ENCODE measurements around the gene PLCH1.
"Not testable (repeated sequence)": the region's sequence is repeated elsewhere in the genome, so short reads cannot be mapped to it uniquely, and the experiment has no call there.

The PLCH1 gene

DNA sequence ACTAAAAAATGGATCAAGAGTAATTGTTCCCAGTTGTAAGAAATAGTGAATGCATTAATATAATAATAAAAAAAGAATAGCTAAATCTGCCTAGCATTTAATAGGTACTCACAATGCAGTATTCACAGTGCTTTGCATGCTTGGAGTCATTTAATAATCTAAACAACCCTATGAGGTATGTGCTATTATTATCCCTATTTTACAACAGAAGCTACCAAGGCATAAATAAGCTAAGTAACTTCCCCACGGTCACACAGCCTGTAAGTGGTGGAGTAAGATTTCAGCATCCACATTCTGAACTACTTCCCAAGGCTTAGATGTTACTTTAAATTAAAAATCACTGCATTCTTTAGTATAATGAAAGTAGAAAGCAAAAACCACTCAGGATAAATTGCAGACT, 102.9 kb downstream of the PLCH1 start:
- no peak for DNase-seq

DNA sequence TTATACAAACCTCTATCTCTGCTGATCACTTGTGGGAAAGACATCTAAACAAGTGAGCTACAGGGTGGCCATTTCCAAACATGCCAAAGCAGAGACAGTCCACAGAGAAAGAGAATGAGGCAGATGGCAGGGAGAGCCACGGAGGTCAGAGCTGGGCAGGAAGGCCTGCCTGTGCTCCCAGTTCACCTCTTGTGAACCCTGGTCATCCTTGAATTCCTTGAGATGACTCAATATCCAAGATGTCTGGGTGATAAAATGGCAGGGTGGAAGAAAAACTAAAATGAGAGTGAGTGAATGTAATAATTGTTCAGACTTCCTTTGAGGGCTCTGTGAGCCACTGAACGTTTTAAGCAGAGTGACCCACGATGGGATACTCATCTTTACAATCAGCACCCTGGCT, 104.8 kb downstream of the PLCH1 start:
- DNase-seq = no peak

DNA sequence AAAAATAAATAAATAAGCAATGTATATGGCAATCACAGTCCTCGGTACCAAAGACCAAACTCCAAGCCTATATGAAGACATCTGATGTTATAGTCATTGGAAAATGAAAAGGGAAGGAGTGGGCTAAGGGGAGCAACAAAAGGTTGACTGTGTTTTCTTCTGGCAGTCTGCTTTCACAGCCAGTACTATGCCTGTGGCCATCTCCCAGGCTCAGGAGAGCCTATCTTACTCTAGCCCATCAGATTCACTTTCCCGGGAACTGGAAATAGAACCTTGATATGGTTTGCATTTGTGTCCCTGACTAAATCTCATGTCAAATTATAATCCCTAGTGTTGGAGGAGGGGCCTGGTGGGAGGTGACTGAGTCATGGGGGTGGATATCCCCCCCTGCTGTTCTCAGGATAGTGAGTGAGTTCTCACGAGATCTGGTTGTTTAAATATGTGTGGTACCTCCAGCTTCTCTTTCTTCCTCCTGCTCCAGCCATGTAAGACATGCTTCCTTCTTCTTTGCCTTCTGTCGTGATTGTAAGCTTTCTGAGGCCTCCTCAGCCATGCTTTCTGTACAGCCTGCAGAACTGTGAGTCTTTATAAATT, 105.3 kb downstream of the PLCH1 start:
- DNase-seq = no peak

DNA sequence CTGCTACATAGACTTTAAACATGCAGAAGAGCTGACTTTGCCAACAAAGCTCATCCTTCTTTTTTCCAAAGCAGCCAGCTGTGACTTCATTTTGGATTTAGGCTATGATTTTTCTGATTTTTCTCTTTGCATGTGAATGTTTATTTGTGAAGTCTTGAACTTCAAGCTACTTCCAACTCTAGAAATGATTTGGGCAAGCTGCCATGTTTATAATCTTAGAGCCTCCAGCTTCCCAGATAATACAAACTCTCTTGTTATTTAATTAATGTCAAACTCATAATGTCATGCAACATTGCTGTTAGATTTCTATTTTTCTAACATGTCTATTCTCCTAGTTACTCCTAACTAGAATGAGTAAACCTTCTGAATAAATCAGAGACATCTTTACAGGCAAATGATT, 106.4 kb downstream of the PLCH1 start:
- DNase-seq = not testable (repeated sequence)

DNA sequence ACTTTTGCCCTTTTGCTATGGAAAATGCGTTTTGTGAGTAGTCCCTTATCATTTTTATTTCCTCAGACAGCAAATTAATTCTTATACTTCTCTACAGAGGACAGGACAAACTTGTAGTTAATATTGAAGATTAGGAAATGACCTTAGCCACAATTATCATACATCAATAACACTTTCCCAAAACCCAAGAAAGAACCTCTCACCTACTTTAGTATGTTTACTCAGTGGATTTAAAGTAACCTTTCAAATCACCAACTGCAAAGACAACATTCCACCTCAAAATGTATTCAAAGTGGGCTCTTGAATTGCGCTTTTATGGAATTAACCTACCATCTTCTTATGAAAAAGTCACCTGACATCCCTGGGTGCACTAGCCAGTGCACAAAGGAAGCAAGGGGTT, 107.3 kb downstream of the PLCH1 start:
- no peak for DNase-seq

DNA sequence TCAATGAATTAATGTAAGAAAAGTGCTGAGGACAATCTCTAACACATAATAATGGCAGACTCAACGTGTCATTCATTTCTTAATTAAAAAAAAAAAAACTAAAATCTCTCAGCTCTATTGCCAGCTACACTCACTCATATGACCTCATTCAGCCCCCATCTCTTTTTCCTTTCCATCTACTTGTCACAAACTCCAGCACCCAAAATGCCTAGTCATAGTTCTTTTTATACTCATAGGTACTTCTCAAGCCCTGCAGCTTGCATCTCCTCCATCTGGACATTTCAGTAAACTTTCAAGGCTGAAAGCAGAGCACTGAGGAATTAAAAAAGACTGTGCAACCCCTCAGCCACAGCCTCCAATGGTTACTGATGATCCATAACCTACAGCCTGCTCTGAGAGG, 109.8 kb downstream of the PLCH1 start:
- no peak for DNase-seq

DNA sequence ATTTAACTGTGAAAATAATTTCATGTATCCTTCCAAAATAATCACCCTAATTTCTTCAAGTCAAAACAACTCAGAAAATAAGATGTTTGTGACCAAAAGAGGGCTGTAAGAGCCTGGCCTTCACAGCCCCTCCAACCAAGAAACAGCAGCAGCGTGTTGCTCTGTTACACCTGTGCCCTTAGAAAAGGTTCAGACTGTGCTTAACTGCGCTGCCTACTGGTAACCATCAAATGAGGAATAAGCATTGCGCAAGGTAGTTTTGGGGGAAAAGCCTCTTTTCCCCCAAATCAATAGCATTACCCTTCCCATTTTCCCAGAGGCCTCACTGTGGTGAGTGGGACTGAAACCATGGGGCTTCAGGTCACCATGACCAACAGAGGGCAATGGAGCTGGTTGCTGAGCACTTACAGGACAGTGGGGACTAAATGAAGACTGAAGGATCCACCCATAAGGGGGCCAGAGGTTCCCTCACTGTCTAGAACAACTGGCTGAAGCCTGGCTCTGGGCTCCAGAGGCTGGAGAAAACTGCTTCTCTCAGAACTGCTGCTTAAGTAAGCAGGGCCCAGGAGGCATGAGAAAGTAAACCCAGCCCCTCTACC, 110.7 kb downstream of the PLCH1 start:
- DNase-seq = no peak

DNA sequence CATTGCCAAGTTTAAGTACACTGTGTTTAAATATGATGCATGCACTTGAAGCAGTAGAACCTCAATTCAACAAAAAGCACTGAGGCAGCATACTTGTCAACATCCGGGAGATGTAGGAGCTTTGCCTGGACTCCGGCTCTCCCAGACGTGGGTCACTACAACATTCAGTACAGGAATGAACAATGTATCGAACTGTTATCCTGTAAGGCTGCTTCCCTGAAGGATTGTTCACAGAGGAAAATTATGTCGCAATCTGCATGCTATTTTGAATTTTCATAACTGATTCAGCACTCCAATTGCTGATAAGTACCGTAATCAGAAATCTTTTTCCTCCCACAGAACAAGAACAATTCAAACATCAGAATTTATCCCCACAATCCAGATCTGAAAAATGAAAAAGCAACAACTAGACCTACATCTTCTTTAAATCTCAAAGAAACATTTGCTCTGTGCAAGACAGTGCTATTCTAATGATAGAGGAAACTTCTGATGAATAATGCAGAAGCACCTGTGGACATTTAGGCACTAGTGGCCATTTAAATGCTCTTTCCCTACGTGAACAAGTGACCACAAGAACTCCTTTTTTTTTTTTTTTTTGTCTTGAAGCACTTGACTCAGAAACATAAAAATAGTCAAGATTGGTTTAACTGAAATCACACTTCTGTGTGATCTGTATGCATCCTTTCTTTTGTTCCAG, 113.4 kb downstream of the PLCH1 start:
- DNase-seq = no peak

DNA sequence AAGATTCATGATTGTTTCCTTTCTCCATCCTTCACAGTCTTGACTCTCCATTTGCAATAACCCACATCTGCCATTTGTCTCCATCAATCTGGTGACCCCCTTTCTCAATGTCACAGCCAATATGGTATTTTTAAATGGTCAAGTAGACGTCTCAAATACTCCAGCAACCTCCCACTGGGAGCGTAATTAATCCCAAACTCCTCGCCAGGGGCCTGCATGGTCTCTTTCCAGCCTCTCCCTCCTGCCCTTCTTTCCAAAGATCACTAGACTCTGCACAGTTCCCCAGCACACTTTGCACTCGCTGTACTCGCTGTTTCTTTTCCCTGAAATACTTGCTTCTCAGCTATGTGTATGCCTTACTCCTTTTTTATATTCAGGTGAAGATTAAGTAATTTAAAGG, 115.3 kb downstream of the PLCH1 start:
- DNase-seq = no peak

DNA sequence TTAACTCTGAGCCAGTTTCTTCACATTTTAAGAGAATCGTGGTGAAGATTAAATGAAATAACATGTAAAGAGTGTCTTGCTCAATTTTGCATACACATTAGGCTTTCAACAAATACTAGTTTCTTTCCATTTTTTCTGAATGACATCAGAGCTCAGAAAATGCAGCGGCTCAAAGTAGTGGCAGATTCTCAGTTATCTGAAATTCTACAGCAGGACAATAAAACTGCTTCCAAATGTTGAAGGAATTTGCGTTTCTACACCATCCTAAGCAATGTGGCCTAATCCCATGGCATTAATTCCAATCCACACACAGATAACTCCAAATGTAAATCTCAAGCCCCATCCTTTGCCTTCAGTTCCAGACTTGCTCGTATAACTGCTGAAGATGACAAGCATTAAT, 115.8 kb downstream of the PLCH1 start:
- DNase-seq = no peak

DNA sequence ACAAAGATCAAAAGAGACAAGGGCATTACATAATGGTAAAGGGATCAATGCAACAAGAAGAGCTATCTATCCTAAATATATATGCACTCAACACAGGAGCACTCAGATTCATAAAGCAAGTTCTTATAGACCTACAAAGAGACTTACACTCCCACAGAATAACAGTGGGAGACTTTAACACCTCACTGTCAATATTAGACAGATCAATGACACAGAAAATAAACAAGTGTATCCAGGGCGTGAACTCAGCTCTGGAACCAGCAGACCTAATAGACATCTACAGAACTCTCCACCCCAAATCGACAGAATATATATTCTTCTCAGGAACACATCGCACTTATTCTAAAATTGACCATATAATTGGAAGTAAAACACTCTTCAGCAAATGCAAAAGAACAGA, 122.2 kb downstream of the PLCH1 start:
- not testable (repeated sequence) for DNase-seq

DNA sequence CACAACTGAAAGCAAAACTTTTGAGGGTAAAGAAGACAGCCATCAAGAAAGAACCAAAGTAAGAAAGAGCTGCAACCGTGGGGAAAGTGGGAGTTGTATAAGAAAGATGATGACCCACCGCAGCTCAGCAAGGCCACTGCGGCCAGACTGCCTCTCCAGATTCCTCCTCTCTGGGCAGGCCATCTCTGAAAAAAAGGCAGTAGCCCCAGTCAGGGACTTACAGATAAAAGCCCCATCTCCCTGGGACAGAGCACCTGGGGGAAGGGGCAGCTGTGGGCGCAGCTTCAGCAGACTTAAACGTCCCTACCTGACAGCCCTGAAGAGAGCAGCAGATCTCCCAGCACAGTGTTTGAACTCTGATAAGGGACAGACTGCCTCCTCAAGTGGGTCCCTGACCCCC, 124.3 kb downstream of the PLCH1 start:
- DNase-seq = not testable (repeated sequence)

DNA sequence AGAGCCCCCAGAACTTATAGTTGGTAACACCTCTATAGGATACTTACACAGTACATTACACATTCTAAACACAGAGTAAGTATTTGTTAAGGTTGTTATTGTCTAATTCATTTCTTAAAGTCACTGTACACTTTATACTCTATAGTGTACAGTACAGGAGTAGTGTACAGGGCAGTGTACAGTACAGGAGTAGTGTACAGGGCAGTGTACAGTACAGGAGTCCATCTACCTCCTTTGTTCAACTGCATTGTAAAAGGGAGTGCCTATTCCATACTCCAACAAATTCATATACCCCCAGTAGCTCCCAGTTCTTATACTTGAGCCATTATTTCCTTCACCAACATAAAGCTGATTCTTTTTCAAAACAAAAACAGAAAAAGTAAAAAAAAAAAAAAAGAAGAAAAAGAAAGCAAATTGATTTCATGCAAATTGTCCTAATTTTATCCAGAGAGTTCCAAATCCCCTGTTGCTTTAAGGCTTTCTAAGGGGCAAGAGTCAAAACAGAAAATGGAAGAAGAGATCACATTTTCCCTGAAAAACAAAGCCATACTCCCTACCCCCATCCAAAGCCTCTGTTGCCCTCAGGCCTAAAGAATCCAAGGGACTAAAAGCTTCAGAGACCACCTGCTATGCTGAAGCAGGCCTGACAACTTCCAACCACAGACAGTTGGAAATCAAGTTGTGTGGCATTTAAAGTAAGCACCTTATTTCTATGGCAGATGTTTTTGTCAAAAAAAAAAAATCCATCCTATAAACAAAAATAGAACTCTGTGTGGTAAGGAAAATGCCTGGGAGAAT, 125.6 kb downstream of the PLCH1 start:
- no peak for DNase-seq

DNA sequence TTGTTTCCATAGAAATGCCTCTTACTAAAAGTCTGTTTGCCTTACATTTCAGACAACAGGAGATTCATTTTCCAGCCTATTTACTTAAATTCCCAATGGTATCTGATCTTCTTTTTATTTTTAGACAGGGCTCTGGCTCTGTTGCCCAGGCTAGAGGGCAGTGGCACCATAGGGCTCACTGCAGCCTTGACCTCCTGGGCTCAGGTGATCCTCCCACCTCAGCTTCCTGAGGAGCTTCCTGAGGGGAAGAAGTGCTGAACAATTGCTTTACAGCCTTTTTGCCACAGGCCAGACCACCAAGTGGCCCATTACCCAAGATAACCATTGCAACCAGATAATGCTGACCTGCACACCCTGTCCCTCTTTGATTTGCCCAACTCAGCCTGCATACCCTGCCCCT, 126.3 kb downstream of the PLCH1 start:
- DNase-seq = no peak

DNA sequence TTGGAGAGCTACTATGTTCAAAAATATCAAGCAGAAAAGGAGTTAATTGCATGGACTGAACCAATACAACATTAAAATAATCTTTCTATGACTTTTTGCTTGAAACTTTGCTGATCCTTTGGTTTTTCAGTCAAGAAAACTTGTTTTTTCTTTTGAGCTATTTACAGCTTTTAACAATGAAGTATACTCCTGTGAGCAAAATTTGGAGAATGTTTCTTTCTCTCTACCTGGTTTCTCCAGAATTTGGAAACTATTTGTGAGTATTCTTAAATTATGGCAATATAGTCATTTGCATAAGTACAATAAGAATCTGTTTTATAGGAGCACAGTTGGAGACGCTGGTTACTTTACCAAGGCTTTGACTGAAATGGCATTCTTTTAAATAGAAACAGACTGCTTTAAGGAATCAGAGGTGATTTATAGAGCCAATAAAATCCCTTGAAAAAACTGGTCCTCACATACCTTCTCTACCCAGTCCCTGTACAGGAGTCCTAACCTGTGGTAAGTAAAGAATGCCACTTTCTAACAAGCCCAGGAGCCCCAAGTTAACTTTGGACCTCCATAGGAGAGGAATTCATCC, 127.4 kb downstream of the PLCH1 start:
- DNase-seq = no peak

DNA sequence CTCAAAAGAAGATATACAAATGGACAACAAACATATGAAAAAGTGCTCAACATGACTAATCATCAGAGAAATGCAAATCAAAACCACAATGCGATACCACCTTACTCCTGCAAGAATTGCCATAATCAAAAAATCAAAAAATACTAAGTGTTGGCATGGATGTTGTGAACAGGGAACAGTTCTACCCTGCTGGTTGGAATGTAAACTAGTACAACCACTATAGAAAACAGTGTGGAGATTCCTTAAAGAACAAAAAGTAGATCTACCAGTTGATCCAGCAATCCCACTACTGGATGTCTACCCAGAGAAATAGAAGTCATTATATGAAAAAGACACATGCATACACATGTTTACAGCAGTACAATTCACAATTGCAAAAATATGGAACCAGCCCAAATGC, 129.7 kb downstream of the PLCH1 start:
- DNase-seq = not testable (repeated sequence)

DNA sequence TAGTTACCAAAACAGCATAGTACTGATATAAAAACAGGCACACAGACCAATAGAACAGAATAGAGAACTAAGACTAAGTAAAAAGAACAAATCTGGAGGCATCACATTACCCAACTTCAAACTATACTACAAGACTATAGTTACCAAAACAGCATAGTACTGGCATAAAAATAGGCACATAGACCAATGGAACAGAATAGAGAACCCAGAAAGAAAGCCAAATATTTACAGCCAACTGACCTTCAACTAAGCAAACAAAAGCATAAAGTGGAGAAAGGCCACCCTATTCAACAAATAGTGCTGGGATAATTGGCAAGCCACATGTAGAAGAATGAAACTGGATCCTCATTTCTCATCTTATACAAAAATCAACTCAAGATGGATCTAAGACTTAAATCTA, 130.5 kb downstream of the PLCH1 start:
- not testable (repeated sequence) for DNase-seq

DNA sequence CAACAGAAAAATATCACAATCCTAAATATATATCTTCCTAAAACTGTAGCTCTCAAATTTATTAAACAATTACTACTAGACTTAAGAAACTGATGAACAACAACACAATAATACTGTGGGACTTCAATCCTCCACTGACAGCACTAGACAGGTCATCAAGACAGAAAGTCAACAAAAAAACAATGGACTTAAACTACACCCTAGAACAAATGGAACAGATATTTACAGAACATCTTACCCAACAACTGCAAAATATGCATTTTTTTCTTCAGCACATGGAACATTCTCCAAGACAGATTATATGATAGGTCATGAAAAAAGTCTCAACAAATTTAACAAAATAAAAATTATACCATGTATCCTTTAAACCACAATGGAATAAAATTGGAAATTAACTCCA, 133.4 kb downstream of the PLCH1 start:
- DNase-seq = no peak

DNA sequence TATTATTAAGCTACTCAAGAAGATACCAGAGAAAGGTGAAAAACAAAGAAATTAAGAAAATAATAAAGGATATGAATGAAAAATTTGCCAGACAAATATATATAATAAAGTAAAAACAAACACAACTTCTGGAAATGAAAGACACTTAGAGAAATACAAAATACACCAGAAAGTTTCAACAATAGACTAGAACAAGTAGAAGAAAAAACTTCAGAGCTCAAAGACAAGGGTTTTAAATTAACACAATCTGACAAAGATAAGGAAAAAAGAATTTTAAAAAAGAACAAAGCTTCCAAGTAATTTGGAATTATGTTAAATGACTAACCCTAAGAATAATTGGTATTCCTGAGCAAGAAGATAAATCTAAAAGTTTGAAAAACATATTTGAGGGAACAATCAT, 135.3 kb downstream of the PLCH1 start:
- no peak for DNase-seq

DNA sequence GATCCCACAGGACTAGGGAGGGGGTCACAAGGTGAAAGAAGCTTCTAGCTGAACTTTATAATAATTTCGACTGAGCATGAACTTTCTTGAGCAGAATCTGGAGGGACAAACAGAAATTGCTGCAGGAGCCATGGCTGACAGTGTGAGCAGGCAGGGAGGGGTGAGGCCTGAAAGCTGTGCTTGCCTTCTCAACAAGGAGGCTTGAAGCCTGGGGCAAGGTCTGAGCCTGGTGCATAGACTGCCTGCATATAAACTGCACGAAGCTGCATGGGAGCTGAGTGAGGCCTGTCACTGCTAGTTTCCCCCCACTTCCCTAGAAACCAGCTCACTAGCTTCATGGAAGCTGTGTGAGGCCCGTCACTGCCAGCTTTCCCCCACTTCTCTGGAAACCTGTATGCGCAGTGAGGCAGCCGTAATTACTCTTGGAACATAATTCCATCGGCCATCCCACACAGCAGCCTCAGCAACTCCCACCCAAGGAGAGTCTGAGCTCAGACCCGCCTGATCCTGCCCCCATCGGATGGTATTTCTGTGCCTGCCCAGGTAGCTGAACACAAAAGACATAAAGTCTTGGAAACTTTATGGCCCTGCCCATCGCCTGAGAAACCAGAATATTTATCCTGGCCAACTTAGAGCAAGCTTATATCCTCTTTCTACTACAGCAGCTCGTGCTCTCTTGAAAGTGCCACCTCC, 136.5 kb downstream of the PLCH1 start:
- DNase-seq = no peak

DNA sequence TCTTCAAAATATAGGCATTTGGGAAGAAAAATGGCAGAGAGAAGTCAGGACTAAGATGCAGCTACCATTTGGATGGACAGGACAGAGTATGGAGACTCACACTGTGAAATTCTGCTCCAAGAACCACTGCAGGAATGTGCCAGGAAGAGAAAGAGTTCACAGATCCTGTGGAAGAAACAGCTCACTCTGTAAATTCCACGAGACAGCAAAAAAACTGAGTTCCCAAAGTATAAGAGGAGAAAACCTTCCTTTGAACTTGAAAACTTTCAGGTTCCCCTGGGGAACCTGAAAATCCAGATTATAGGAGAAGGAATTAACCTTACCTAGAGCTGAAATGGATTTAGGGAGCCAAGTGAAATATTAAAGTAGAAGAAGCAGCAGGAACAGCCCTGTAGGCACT, 137.1 kb downstream of the PLCH1 start:
- no peak for DNase-seq

DNA sequence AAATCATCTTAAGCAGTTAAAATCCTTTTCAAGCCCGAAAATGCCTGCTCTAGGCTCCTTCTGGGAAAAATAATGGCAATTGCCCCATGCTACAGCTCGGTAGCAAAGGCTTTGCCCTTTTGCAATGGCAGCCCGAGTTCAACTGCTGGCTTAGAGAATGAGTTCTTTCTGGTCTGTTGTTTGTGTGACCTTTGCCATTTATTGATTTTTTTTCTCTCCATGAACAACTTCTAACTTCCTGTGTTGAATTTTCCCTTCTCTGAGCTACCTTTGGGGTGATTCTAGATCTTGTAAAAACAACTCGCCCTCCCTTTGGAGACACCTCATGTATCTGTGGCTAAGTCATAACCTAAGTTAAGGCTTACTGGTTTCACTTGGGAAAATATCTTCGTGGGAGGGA, 139.3 kb downstream of the PLCH1 start:
- no peak for DNase-seq

DNA sequence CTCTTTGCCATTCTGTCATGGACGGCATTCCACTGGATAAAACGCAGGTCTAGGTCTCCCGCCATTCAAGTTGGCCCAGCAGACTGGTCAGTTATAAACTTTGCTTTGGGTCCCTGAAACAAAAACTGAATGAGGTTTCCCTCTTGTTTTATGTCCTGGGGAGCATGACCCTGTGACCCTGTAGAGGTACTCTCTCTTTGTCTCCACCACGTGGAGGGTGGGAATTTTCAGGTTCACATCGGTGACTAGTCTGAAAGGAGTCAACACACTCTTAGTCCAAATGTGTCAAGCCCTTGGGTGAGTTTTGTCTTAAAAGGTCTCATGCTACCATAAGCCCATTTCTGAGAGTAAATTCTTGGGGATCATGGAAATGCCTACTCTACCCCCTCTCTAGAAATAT, 139.9 kb downstream of the PLCH1 start:
- DNase-seq = no peak
